HG02642 (cell line): Measurements from ENCODE around the gene SLC26A6.

ENCODE experiments used
- ATAC-seq: cut with Tn5 transposase; IDR thresholded peaks from one replicate; pipeline ENCODE4 v1.9.1; 2021; ENCODE audit warnings: mild to moderate bottlenecking; ENCODE audit not compliant: unreplicated experiment, poor library complexity

The SLC26A6 gene

GRCh38 chr3:48600711-48601621, 34.3 kb downstream of the SLC26A6 start:
- no peak for ATAC-seq

GRCh38 chr3:48599509-48600285, 35.6 kb downstream of the SLC26A6 start:
- ATAC-seq: no peak

GRCh38 chr3:48599077-48599501, 36.2 kb downstream of the SLC26A6 start:
- no peak for ATAC-seq

GRCh38 chr3:48598323-48599076, 36.8 kb downstream of the SLC26A6 start:
- ATAC-seq: no peak

- no peak for ATAC-seq
Observed at GRCh38 chr3:48597408-48597800, 37.9 kb downstream of the SLC26A6 start.

GRCh38 chr3:48596676-48597407, 38.4 kb downstream of the SLC26A6 start:
- no peak for ATAC-seq

- no peak for ATAC-seq
Observed at GRCh38 chr3:48596157-48596556, 39.1 kb downstream of the SLC26A6 start.

GRCh38 chr3:48595526-48596121, 39.6 kb downstream of the SLC26A6 start:
- no peak for ATAC-seq

- no peak for ATAC-seq
Observed at GRCh38 chr3:48595075-48595525, 40.2 kb downstream of the SLC26A6 start, which contains the start of gene COL7A1. COL7A1 (minus strand) TSS chr3:48595329; CDS start chr3:48595159, 170 bp downstream.

- no peak for ATAC-seq
Observed at GRCh38 chr3:48594417-48595049, 40.7 kb downstream of the SLC26A6 start.

- no peak for ATAC-seq
Observed at GRCh38 chr3:48593337-48593736, 41.9 kb downstream of the SLC26A6 start.

- ATAC-seq: no peak
Observed at GRCh38 chr3:48592519-48593087, 42.7 kb downstream of the SLC26A6 start.

- no peak for ATAC-seq
Observed at GRCh38 chr3:48591886-48592518, 43.3 kb downstream of the SLC26A6 start.

GRCh38 chr3:48591436-48591835, 43.8 kb downstream of the SLC26A6 start:
- ATAC-seq: no peak

- ATAC-seq: no peak
Observed at GRCh38 chr3:48588230-48588629, 47.0 kb downstream of the SLC26A6 start.

- no peak for ATAC-seq
Observed at GRCh38 chr3:48587686-48588085, 47.6 kb downstream of the SLC26A6 start.

GRCh38 chr3:48585411-48585810, 49.9 kb downstream of the SLC26A6 start:
- ATAC-seq: no peak

- no peak for ATAC-seq
Observed at GRCh38 chr3:48584836-48585235, 50.4 kb downstream of the SLC26A6 start.
